A673 (cell line): ENCODE data around the gene VPS26C. TPM values are rescaled to one million over a fixed set of nuclear protein-coding genes. Genes with fewer than 3 reads are reported as not detected.

ENCODE experiments used
- BruUV-seq: library from RNA; stranded (reverse); fragments of 400-500 nt; replicated peaks from 2 replicates; lab custom pipeline; 2021; lab: Mats Ljungman, UMichigan
- CTCF ChIA-PET: fragments of 300-600 bp; sonication (Branson Sonifier 250); formaldehyde crosslinking; loops from one replicate; lab custom pipeline; 2022; ENCODE audit warnings: antibody characterized with exemption; lab: Charles Lee
- POLR2A ChIA-PET: fragments of 300-600 bp; sonication (Branson Sonifier 250); formaldehyde crosslinking; loops from one replicate; lab custom pipeline; 2022; ENCODE audit warnings: antibody characterized with exemption; ENCODE audit not compliant: low non-redundant PET; lab: Charles Lee
- DNase-seq: peaks from one replicate; pipeline ENCODE4 v3.0.0-alpha.2; 2015; ENCODE audit warnings: low spot score
- H3K27ac ChIP-seq: fragments of 200-600 bp; sonication (generic); 2 replicates; pipeline ENCODE4 v1.5.1; 2016; ENCODE audit warnings: mixed run types, low read depth, mild to moderate bottlenecking, mixed read lengths, antibody characterized with exemption, low read length; ENCODE audit not compliant: poor library complexity, severe bottlenecking
- H3K27me3 ChIP-seq: fragments of 200-600 bp; sonication (generic); replicated peaks from 2 replicates; pipeline ENCODE4 v1.6.1; 2017; ENCODE audit warnings: mixed run types, low read depth, mild to moderate bottlenecking, mixed read lengths, antibody characterized with exemption, low read length; ENCODE audit not compliant: insufficient read depth, poor library complexity
- H3K36me3 ChIP-seq: fragments of 200-600 bp; sonication (generic); 2 replicates; pipeline ENCODE4 v1.6.1; 2016; ENCODE audit warnings: mixed run types, mild to moderate bottlenecking, mixed read lengths, antibody characterized with exemption, low read length; ENCODE audit not compliant: insufficient read depth, poor library complexity, severe bottlenecking
- H3K4me1 ChIP-seq: fragments of 200-600 bp; sonication (generic); 2 replicates; pipeline ENCODE4 v1.6.1; 2017; ENCODE audit warnings: mixed run types, mild to moderate bottlenecking, mixed read lengths, antibody characterized with exemption, low read length; ENCODE audit not compliant: insufficient read depth, poor library complexity, severe bottlenecking
- H3K4me3 ChIP-seq: fragments of 200-600 bp; sonication (generic); 2 replicates; pipeline ENCODE4 v1.5.1; 2016; ENCODE audit warnings: low read depth, mixed run types, mild to moderate bottlenecking, mixed read lengths, low read length; ENCODE audit not compliant: poor library complexity, severe bottlenecking
- H3K9me3 ChIP-seq: fragments of 200-600 bp; sonication (generic); 2 replicates; pipeline ENCODE4 v1.6.1; 2016; ENCODE audit warnings: mixed run types, low read depth, mild to moderate bottlenecking, mixed read lengths, antibody characterized with exemption, low read length; ENCODE audit not compliant: poor library complexity, severe bottlenecking
- CTCF ChIP-seq: fragments of 300-800, 200-600 bp; sonication (generic); conservative IDR thresholded peaks from 2 replicates; pipeline ENCODE4 v1.5.1; 2017; ENCODE audit warnings: low read depth, mild to moderate bottlenecking, antibody characterized with exemption, low read length, moderate library complexity, mixed read lengths
- EZH2 ChIP-seq: fragments of 200-600 bp; sonication (generic); IDR thresholded peaks from 2 replicates; pipeline ENCODE4 v1.6.1; 2017; ENCODE audit warnings: borderline replicate concordance, low read depth, mild to moderate bottlenecking, mixed read lengths, antibody characterized with exemption, low read length; ENCODE audit not compliant: poor library complexity, severe bottlenecking
- intact Hi-C: fragments of 100-400 bp; cut with micrococcal nuclease; formaldehyde crosslinking; loops from one replicate; pipeline ENCODE4 v1.10.0; 2022; ENCODE audit not compliant: unreplicated experiment
- total RNA-seq: library from RNA; stranded (reverse); gene quantifications from 2 replicates; pipeline ENCODE4 v1.2.3, GENCODE V29; 2021

The VPS26C gene
- total RNA-seq, 1 experiment from 2014 or later: 45.3 TPM

- intact Hi-C loops: no loop called here
- POLR2A ChIA-PET: no interaction called here
- Histone ChIP-seq H3K9me3 (no peaks in the 10 kb centered on the region), H3K27ac (no peak overlapping the region), H3K4me3 (no peak overlapping the region), H3K27me3 (no peaks in the 10 kb centered on the region), H3K4me1 (no peaks in the 10 kb centered on the region), H3K36me3 (peaks cover 6% of the 10 kb centered on the region)
- no TSS peak for BruUV-seq
- no peak for DNase-seq
- CTCF ChIA-PET: no interaction called here
- TF ChIP-seq EZH2: no peak
- TF ChIP-seq CTCF: no peak
Observed at GRCh38 chr21:37241426-37241825, 25.7 kb downstream of the VPS26C start.

- intact Hi-C loops: no loop called here
- TF ChIP-seq EZH2 (no peak), CTCF (no peak)
- Histone ChIP-seq H3K4me3 (no peak overlapping the region), H3K4me1 (no peaks in the 10 kb centered on the region), H3K9me3 (no peaks in the 10 kb centered on the region), H3K36me3 (peaks cover 6% of the 10 kb centered on the region), H3K27ac (no peak overlapping the region), H3K27me3 (no peaks in the 10 kb centered on the region)
- no TSS peak for BruUV-seq
- POLR2A ChIA-PET: no interaction called here
- no peak for DNase-seq
- CTCF ChIA-PET: no interaction called here
Observed at GRCh38 chr21:37240978-37241377, 26.2 kb downstream of the VPS26C start.

GRCh38 chr21:37237764-37238163 is 29.4 kb downstream of the VPS26C start:
- Histone ChIP-seq H3K9me3 (no peaks in the 10 kb centered on the region), H3K27ac (no peak overlapping the region), H3K36me3 (peaks cover 6% of the 10 kb centered on the region), H3K27me3 (no peaks in the 10 kb centered on the region), H3K4me1 (no peaks in the 10 kb centered on the region), H3K4me3 (no peak overlapping the region)
- TF ChIP-seq EZH2: no peak
- no peak for TF ChIP-seq CTCF
- intact Hi-C loops: no loop called here
- no TSS peak for BruUV-seq
- no peak for DNase-seq
- CTCF ChIA-PET: no interaction called here
- POLR2A ChIA-PET: no interaction called here
